ENCODE results near the gene MAGI1.
"Not testable (repeated sequence)": the region's sequence is repeated elsewhere in the genome, so short reads cannot be mapped to it uniquely, and the experiment has no call there.

MAGI1 gene

GRCh38 chr3:65897766-65898165 lies 141.0 kb downstream of the MAGI1 start:
- DNase-seq: no peak

GRCh38 chr3:65896321-65896720 lies 142.4 kb downstream of the MAGI1 start:
- DNase-seq: no peak

GRCh38 chr3:65894679-65895453 lies 143.9 kb downstream of the MAGI1 start:
- no peak for DNase-seq

GRCh38 chr3:65894126-65894525 lies 144.6 kb downstream of the MAGI1 start:
- no peak for DNase-seq

GRCh38 chr3:65893631-65894030 lies 145.1 kb downstream of the MAGI1 start:
- no peak for DNase-seq

- not testable (repeated sequence) for DNase-seq
These were observed 147.2 kb downstream of the MAGI1 start for GRCh38 chr3:65891477-65891876.

GRCh38 chr3:65890328-65890727 lies 148.4 kb downstream of the MAGI1 start:
- no peak for DNase-seq

GRCh38 chr3:65889707-65890099 lies 149.0 kb downstream of the MAGI1 start:
- no peak for DNase-seq

GRCh38 chr3:65888980-65889706 lies 149.6 kb downstream of the MAGI1 start:
- DNase-seq: no peak

- DNase-seq: no peak
These were observed 150.5 kb downstream of the MAGI1 start for GRCh38 chr3:65888196-65888595.

- no peak for DNase-seq
These were observed 152.3 kb downstream of the MAGI1 start for GRCh38 chr3:65886391-65886790.

- no peak for DNase-seq
These were observed 154.6 kb downstream of the MAGI1 start for GRCh38 chr3:65884071-65884470.

GRCh38 chr3:65883613-65884012 lies 155.1 kb downstream of the MAGI1 start:
- DNase-seq: no peak

- no peak for DNase-seq
These were observed 158.4 kb downstream of the MAGI1 start for GRCh38 chr3:65880350-65880749.

- no peak for DNase-seq
These were observed 159.3 kb downstream of the MAGI1 start for GRCh38 chr3:65879372-65879771.

GRCh38 chr3:65878831-65879230 lies 159.9 kb downstream of the MAGI1 start:
- DNase-seq: no peak

- DNase-seq: no peak
These were observed 161.6 kb downstream of the MAGI1 start for GRCh38 chr3:65877160-65877559.

- DNase-seq: no peak
These were observed 162.7 kb downstream of the MAGI1 start for GRCh38 chr3:65876028-65876420.

- no peak for DNase-seq
These were observed 163.2 kb downstream of the MAGI1 start for GRCh38 chr3:65875393-65876027.

GRCh38 chr3:65873869-65874268 lies 164.8 kb downstream of the MAGI1 start:
- DNase-seq: no peak

GRCh38 chr3:65873028-65873427 lies 165.7 kb downstream of the MAGI1 start:
- no peak for DNase-seq

- DNase-seq: no peak
These were observed 167.2 kb downstream of the MAGI1 start for GRCh38 chr3:65871305-65872141.

GRCh38 chr3:65869798-65870197 lies 168.9 kb downstream of the MAGI1 start:
- no peak for DNase-seq
